HepG2 (cell line): Measurements from ENCODE around the gene DOCK2. TPM values are rescaled to one million over a fixed set of nuclear protein-coding genes. Genes with fewer than 3 reads are reported as not detected.

Experiments used
- ATAC-seq: fragments of 200-7000 bp; cut with Tn5 transposase; 3 replicates; pipeline ENCODE4 v1.9.1; 2020; ENCODE audit warnings: mild to moderate bottlenecking, moderate library complexity
- BruUV-seq: library from RNA; stranded (reverse); fragments of 400-500 nt; replicated peaks from 2 replicates; lab custom pipeline; 2021; lab: Mats Ljungman, UMichigan
- CTCF ChIA-PET: fragments of 300-600 bp; formaldehyde crosslinking; extraction: SDS; loops from one replicate; lab custom pipeline; 2021; ENCODE audit warnings: low total read pairs, inconsistent platforms, low intra/inter-chr PET ratio; lab: Yijun Ruan, JAX
- POLR2A ChIA-PET: fragments of 350-600 bp; sonication (Branson Sonifier 250); formaldehyde crosslinking; loops from one replicate; lab custom pipeline; 2020; ENCODE audit warnings: antibody characterized with exemption, inconsistent platforms; lab: Yijun Ruan, JAX
- DNase-seq: peaks from one replicate; pipeline ENCODE4 v3.0.0-alpha.2; 2015; ENCODE audit warnings: low spot score
- FAIRE-seq: peaks from 3 replicates; lab custom pipeline; 2011; peaks lifted over from hg19 to GRCh38; lab: Jason Lieb, UNC
- H2AFZ ChIP-seq: one replicate; pipeline ENCODE4 v1.6.1; 2011; ENCODE audit warnings: low read length, inconsistent platforms
- H3K27ac ChIP-seq: fragments of 300-600 bp; 3 replicates; pipeline ENCODE4 v1.8.0; 2011; ENCODE audit warnings: mixed run types, mild to moderate bottlenecking, mixed read lengths, low read length, inconsistent platforms; ENCODE audit not compliant: insufficient read depth; ENCODE audit errors: extremely low read length
- H3K27me3 ChIP-seq, 2 experiments: fragments of 200-600 bp in 1 of 2; 2 replicates in 1 of 2; 3 replicates in 1 of 2; pipeline versions ENCODE4 v1.6.0 to v1.8.0; 2011; ENCODE audit warnings: low read length in 2 of 2, mild to moderate bottlenecking in 2 of 2, moderate library complexity in 2 of 2, inconsistent platforms in 1 of 2; ENCODE audit not compliant: insufficient read depth in 2 of 2, control insufficient read depth in 1 of 2
- H3K36me3 ChIP-seq, 2 experiments: fragments of 200-600 bp in 1 of 2; replicated peaks in 1 of 2; 2 replicates in 1 of 2; 3 replicates in 1 of 2; pipeline versions ENCODE4 v1.5.1 to v1.8.0; 2011; ENCODE audit warnings: low read length in 2 of 2, inconsistent platforms in 1 of 2; ENCODE audit not compliant: insufficient read depth in 2 of 2, control insufficient read depth in 1 of 2
- H3K4me1 ChIP-seq: 2 replicates; pipeline ENCODE4 v1.5.1; 2012; ENCODE audit warnings: low read length, inconsistent platforms; ENCODE audit not compliant: insufficient read depth
- H3K4me2 ChIP-seq: 2 replicates; pipeline ENCODE4 v1.6.0; 2011; ENCODE audit warnings: low read depth, low read length, inconsistent platforms
- H3K4me3 ChIP-seq, 3 experiments: fragments of 200-600 bp in 1 of 3; sonication (generic), shearing (Covaris generic) in 1 of 3; replicated peaks in 1 of 3; 2 replicates each; pipeline ENCODE4 v1.5.1; 2011 to 2016; ENCODE audit warnings: low read length in 3 of 3, inconsistent platforms in 2 of 3, low read depth in 2 of 3, mild to moderate bottlenecking in 2 of 3, control low read depth in 1 of 3, mixed read lengths in 1 of 3; ENCODE audit not compliant: insufficient read depth in 1 of 3
- H3K79me2 ChIP-seq: one replicate; pipeline ENCODE4 v1.6.1; 2011; ENCODE audit warnings: low read length, inconsistent platforms; ENCODE audit not compliant: insufficient read depth
- H3K9ac ChIP-seq: 2 replicates; pipeline ENCODE4 v1.6.0; 2011; ENCODE audit warnings: mild to moderate bottlenecking, low read depth, low read length, inconsistent platforms; ENCODE audit not compliant: insufficient read depth
- H3K9me3 ChIP-seq: 2 replicates; pipeline ENCODE4 v1.5.1; 2012; ENCODE audit warnings: mild to moderate bottlenecking, low read length
- H4K20me1 ChIP-seq: 2 replicates; pipeline ENCODE4 v1.6.0; 2011; ENCODE audit warnings: inconsistent platforms, mild to moderate bottlenecking, low read length, moderate library complexity; ENCODE audit not compliant: insufficient read depth
- AFF4 ChIP-seq: sonication (generic); formaldehyde crosslinking; IDR thresholded peaks from 2 replicates; pipeline ENCODE4 v1.4.0; 2020; ENCODE audit warnings: missing genetic modification reagents
- ATF6 ChIP-seq: sonication (generic); formaldehyde crosslinking; conservative IDR thresholded peaks from 2 replicates; pipeline ENCODE4 v1.4.0; 2020; ENCODE audit warnings: missing genetic modification reagents
- MEF2D ChIP-seq: sonication (generic); formaldehyde crosslinking; IDR thresholded peaks from 2 replicates; pipeline ENCODE4 v1.5.1; 2020; ENCODE audit warnings: mild to moderate bottlenecking, missing genetic modification reagents
- RNF2 ChIP-seq: fragments of 450-650 bp; conservative IDR thresholded peaks from 2 replicates; pipeline ENCODE4 v1.6.1; 2016; ENCODE audit warnings: low read depth
- TFE3 ChIP-seq: IDR thresholded peaks from 2 replicates; pipeline ENCODE4 v1.6.1; 2016
- ZNF407 ChIP-seq: sonication (generic); formaldehyde crosslinking; IDR thresholded peaks from one replicate; pipeline ENCODE4 v1.5.1; 2020; ENCODE audit warnings: mild to moderate bottlenecking, missing genetic modification reagents; ENCODE audit errors: not compliant biosample characterization
- WGBS: methylation state at CpG from one replicate; pipeline ENCODE4 v1.1.6; 2017; ENCODE audit warnings: low lambda C conversion rate; 5-methylcytosine and 5-hydroxymethylcytosine counted together
- in situ Hi-C: cut with HindIII; loops from 2 replicates; pipeline ENCODE4 v1.10.0; 2017; ENCODE audit warnings: low pct_unique_long_range_greater_than_20kb; ENCODE audit not compliant: extremely low pct_ligation_motif_present
- intact Hi-C: fragments of 100-400 bp; cut with micrococcal nuclease; formaldehyde crosslinking; loops from one replicate; pipeline ENCODE4 v1.10.0; 2022; ENCODE audit not compliant: unreplicated experiment
- polyA plus RNA-seq, 8 experiments: library from polyadenylated mRNA; depleted of rRNA in 3 of 8; stranded (reverse) in 7 of 8; unstranded in 1 of 8; fragments of >200 nt; fragmentation: Illumina TruSeq in 4 of 8; extraction: Trizol in 4 of 8; gene quantifications; 2 replicates each; pipeline versions ENCODE4 v1.2.1 to v1.2.3, GENCODE V29; 2011 to 2016; ENCODE audit warnings: low read depth in 4 of 8, missing spikeins in 1 of 8, mixed read lengths in 1 of 8; ENCODE audit not compliant: insufficient read depth in 1 of 8
- total RNA-seq, 5 experiments: library from RNA; depleted of rRNA; stranded (reverse); fragments of >200 nt; fragmentation: Illumina TruSeq; extraction: Trizol; gene quantifications; 2 replicates each; pipeline ENCODE4 v1.2.3, GENCODE V29; 2016; ENCODE audit warnings: low read depth in 1 of 5

The DOCK2 gene
- total and polyA plus RNA-seq, 2 of the 13 experiments (the other 11 are each of a cell fraction or from before 2014, with no cell fraction given) = not detected

GRCh38 chr5:169797577-169797976 lies 160.5 kb downstream of the DOCK2 start (continued):
- TF ChIP-seq AFF4 (no peak), TFE3 (CRISPR knock-in tag) (no peak)
- TF ChIP-seq, all 625 proteins: peak for 0

- DNase-seq = no peak
- no TSS peak for BruUV-seq
- Histone ChIP-seq H3K36me3 (no peaks in the 10 kb centered on the region), H3K4me1 (no peaks in the 10 kb centered on the region), H3K79me2 (no peaks in the 10 kb centered on the region), H3K27me3 (peaks cover 0 to 4% of the 10 kb centered on the region in 2 experiments; a peak in 2 of 5 replicates), H4K20me1 (no peaks in the 10 kb centered on the region), H3K9me3 (no peaks in the 10 kb centered on the region), H3K4me2 (no peak overlapping the region), H2AFZ (no peak overlapping the region), H3K27ac (no peak overlapping the region), H3K4me3 (no peak overlapping the region), H3K9ac (no peak overlapping the region)
- POLR2A ChIA-PET = no interaction called here
- ATAC-seq = no peak
- intact Hi-C loops = no loop called here
- CTCF ChIA-PET = no interaction called here
- FAIRE-seq = no peak
- 0% methylated on average over 2 of the region's 2 CpGs for whole genome bisulfite sequencing
- in situ Hi-C loops = no loop called here
- TF ChIP-seq ZNF407 (CRISPR knock-in tag) (no peak), ATF6 (no peak), RNF2 (no peak), MEF2D (CRISPR knock-in tag) (no peak)
Measured at GRCh38 chr5:169798438-169798837, 161.4 kb downstream of the DOCK2 start.
